Activated T-cell treated with anti-CD3 and anti-CD28 coated beads, Interleukin-2, amount 50 U/mL, for 4 hours (primary cell): Measurements from ENCODE around the gene HTN3. TPM values are rescaled to one million over a fixed set of nuclear protein-coding genes. Genes with fewer than 3 reads are reported as not detected.
"Not testable (repeated sequence)": the region's sequence is repeated elsewhere in the genome, so short reads cannot be mapped to it uniquely, and the experiment has no call there.

Experiments
- ATAC-seq, 2 donors: fragments of 200-7000 bp; cut with Tn5 transposase; one replicate each; pipeline ENCODE4 v1.10.0; 2021
- DNase-seq: peaks from one replicate; pipeline ENCODE4 v3.0.0-alpha.2; 2020
- H3K27me3 Mint-ChIP-seq: one replicate; pipeline ENCODE4 v1.8.0; 2021; ENCODE audit warnings: low read depth, mixed read lengths
- H3K36me3 Mint-ChIP-seq: one replicate; pipeline ENCODE4 v1.8.0; 2022; ENCODE audit warnings: mixed read lengths; ENCODE audit not compliant: insufficient read depth
- H3K4me1 Mint-ChIP-seq: one replicate; pipeline ENCODE4 v1.8.0; 2021; ENCODE audit warnings: low read depth, mixed read lengths
- H3K4me3 Mint-ChIP-seq: one replicate; pipeline ENCODE4 v1.8.0; 2021; ENCODE audit warnings: mild to moderate bottlenecking, moderate library complexity, mixed read lengths
- H3K9me3 Mint-ChIP-seq: one replicate; pipeline ENCODE4 v1.8.0; 2021; ENCODE audit warnings: mixed read lengths
- total RNA-seq, 3 donors: library from RNA; stranded (reverse); gene quantifications; one replicate each; pipeline ENCODE4 v1.2.1, GENCODE V29; 2021

The HTN3 gene
- not detected for total RNA-seq

DNA sequence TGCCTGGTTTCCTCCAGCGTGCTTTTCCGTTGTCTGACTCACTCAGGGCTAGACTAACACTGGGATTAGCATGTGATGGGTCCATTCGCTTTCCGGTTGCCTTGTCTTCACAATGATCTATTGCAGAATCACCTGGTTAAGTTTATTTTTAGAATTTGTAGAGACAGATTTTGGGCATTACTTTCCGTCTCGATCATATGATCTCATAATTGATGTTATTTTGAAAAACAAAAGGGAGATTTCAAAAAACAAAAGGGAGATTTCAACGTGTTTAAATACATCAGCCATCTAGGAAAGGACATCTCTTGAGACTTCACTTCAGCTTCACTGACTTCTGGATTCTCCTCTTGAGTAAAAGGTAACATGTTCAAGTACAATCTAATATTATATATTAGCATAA lies at the start of gene HTN3:
TSS of gene HTN3 (plus strand) at position 301 of the 400 bp plus-strand sequence. CDS start 2,282 bp downstream, outside the sequence.
- DNase-seq, H3K27me3 Mint-ChIP-seq, H3K4me1 Mint-ChIP-seq, H3K9me3 Mint-ChIP-seq, ATAC-seq, H3K4me3 Mint-ChIP-seq, H3K36me3 Mint-ChIP-seq: not testable (repeated sequence)

DNA sequence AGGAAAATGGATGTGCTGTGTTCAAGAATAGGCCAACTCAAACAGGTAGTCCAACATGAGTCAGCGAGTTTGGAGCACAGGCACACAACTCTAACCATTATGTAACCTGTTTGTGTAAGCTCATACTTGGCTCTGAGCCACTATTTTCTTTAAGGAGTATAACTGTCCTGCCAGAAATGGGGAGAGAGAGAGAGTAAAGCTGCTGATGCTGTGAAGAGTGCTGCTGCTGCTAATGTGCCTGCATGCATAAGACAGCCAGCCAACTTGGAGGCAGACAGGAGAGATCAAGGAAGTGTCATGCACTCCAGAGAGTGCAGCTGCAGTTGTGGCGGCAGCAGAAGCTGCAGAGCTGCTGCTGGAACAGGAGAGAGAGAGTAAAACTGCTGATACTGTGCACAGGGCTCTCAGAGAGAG lies 44.2 kb upstream of the HTN3 start:
- ATAC-seq (no peak), DNase-seq (no peak)
- Mint-ChIP-seq H3K4me3 (no peak overlapping the region), H3K27me3 (no peaks in the 10 kb centered on the region), H3K4me1 (no peaks in the 10 kb centered on the region), H3K9me3 (no peaks in the 10 kb centered on the region), H3K36me3 (no peaks in the 10 kb centered on the region)

DNA sequence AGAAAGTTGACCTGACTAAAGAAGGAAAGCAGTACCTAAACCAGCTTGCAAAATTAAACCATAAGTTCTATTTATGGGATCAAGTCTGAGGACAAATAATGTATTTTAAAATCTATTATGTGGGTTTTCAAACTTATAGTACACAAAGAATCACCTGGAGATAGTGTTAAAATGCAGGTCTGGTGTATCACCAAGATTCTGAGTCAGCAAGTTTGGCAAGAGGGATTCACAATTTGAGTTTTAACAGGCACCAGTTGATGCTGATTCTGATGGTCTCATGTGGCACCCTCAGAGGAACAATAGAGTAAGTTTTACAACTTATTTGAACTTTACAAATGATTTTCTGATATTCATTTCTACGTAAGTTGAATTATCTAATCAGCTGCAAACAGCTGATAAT lies 41.6 kb upstream of the HTN3 start:
- H3K27me3 Mint-ChIP-seq, result no peaks in the 10 kb centered on the region
- H3K9me3 Mint-ChIP-seq, result no peaks in the 10 kb centered on the region
- H3K36me3 Mint-ChIP-seq, result no peaks in the 10 kb centered on the region
- ATAC-seq (no peak), DNase-seq (no peak)
- H3K4me1 Mint-ChIP-seq, result no peaks in the 10 kb centered on the region
- H3K4me3 Mint-ChIP-seq, result no peak overlapping the region

DNA sequence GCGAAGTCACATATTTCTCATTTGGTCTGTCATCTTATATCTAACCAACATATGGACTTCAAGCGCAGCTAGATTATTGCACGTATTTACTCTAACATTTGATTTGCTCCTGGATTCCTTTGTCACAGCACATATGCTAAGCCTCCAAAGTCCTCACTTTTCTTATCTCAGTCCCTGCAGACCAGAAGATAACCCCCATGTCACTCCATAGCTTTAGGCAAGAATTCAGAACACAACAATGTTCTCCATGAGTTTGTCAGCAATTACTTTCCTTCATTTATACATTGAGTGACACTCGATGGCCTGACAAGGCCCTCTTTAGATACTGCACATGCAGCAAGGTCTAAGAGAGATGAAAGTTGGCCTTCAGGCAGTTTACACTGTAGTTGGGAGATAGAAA lies 37.2 kb upstream of the HTN3 start:
- H3K4me3 Mint-ChIP-seq, result no peak overlapping the region
- DNase-seq (no peak), ATAC-seq (no peak)
- no peaks in the 10 kb centered on the region for H3K4me1 Mint-ChIP-seq
- H3K27me3 Mint-ChIP-seq, result no peaks in the 10 kb centered on the region
- no peaks in the 10 kb centered on the region for H3K36me3 Mint-ChIP-seq
- H3K9me3 Mint-ChIP-seq, result no peaks in the 10 kb centered on the region

DNA sequence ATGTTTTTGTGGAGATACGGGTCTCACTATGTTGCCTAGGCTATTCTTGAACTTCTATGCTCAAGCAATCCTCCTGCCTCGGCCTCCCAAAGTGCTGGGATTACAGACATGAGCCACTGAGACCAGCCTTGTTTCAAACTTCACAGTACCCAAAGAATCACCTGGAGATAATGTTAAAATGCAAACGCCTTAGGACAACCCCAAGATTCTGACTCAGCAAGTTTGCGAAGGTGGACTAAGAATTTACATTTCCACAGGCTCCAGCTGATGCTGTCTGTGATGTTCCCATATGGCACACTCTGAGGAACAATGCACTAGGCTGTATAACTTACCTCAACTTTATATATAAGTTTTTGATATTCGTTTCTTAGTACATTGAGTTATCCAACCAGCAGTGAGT lies 33.5 kb upstream of the HTN3 start:
- no peaks in the 10 kb centered on the region for H3K9me3 Mint-ChIP-seq

DNA sequence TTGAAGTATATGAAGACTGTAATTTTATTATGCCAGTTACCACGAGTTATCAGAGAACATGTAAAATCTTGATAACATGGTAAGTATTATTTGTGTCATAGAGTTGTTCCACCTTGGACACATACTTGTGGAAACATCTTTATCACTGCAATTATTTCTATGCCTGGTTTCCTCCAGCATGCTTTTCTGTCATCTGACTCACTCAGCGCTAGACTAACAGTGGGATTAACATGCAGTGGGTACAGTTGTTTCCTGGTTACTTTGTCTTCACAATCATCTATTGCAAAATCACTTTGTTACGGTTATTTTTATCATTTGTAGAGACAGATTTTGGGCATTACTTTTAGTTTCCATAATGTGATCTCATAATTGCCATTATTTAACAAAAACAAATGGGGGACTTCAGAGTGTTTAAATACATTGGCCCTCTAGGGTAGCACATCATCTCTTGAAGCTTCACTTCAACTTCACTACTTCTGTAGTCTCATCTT lies 32.7 kb upstream of the HTN3 start, which contains the start of gene STATH:
TSS of gene STATH (plus strand) at position 441 of the 491 bp plus-strand sequence. CDS start 2,472 bp downstream, outside the sequence.
- no peaks in the 10 kb centered on the region for H3K36me3 Mint-ChIP-seq
- no peaks in the 10 kb centered on the region for H3K9me3 Mint-ChIP-seq
- H3K4me3 Mint-ChIP-seq, result no peak within 1 kb of the TSS
- DNase-seq, result no peak
- H3K4me1 Mint-ChIP-seq, result no peaks in the 10 kb centered on the region
- no peaks in the 10 kb centered on the region for H3K27me3 Mint-ChIP-seq
- ATAC-seq, result no peak

More for the DNA sequence above, 33.5 kb upstream of the HTN3 start:
- H3K27me3 Mint-ChIP-seq, result no peaks in the 10 kb centered on the region
- H3K4me3 Mint-ChIP-seq, result no peak overlapping the region
- H3K4me1 Mint-ChIP-seq, result no peaks in the 10 kb centered on the region
- no peak for ATAC-seq
- H3K36me3 Mint-ChIP-seq, result no peaks in the 10 kb centered on the region
- no peak for DNase-seq

DNA sequence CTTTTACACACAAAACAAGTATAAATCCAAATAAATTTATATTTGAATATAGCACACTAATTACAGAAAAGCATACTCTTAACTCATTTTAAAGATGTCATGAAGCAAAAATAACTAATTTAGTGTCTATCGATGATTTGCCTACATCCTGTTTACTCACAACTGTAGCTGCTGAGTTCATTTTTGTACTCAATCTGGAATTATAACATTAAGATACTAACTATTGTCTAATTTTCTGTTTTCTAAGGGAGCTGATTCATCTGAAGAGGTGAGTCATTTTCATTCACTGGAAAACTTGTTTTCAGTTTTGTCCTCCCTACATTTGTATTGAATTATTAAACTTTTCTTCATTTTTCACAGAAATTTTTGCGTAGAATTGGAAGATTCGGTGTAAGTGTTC lies 28.8 kb upstream of the HTN3 start:
- DNase-seq (no peak), ATAC-seq (no peak)
- H3K36me3 Mint-ChIP-seq, result no peaks in the 10 kb centered on the region
- no peaks in the 10 kb centered on the region for H3K9me3 Mint-ChIP-seq
- H3K4me3 Mint-ChIP-seq, result no peak overlapping the region
- no peaks in the 10 kb centered on the region for H3K27me3 Mint-ChIP-seq
- no peaks in the 10 kb centered on the region for H3K4me1 Mint-ChIP-seq

DNA sequence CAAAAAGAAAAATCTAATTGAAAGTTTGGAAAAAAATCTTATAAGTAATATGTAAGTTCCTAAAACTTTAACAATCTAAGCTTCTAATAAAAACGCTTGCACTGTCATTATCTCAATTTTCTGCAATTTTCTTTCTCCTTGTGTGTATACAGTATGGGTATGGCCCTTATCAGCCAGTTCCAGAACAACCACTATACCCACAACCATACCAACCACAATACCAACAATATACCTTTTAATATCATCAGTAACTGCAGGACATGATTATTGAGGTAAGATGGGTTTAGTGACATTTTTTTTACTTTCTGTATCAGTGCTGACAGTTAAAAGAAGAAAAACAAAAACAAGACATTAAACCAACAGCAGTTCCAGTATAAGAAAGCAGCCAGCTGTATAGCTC lies 27.5 kb upstream of the HTN3 start:
- no peak for ATAC-seq
- H3K27me3 Mint-ChIP-seq, result no peaks in the 10 kb centered on the region
- no peak overlapping the region for H3K4me3 Mint-ChIP-seq
- no peak for DNase-seq
- H3K9me3 Mint-ChIP-seq, result no peaks in the 10 kb centered on the region
- no peaks in the 10 kb centered on the region for H3K36me3 Mint-ChIP-seq
- H3K4me1 Mint-ChIP-seq, result no peaks in the 10 kb centered on the region

DNA sequence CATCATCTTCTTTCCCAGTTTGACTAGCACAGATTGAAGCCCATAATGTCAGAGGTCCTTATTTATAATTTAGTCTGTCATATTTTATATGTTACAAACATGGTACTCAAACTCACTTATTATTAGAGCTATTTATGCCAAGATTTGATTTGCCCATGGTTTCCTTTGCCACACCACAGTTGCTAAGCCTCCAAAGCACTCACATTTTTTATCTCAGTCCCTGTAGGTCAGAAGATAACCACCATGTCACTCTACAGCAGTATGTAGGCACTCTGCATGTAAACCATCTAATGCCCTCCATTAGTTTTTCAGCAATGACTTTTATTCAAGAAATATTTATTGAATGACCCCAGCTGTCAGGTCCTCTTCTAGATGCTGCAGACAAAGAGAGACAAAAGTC lies 25.8 kb upstream of the HTN3 start:
- H3K4me3 Mint-ChIP-seq, result no peak overlapping the region
- no peaks in the 10 kb centered on the region for H3K36me3 Mint-ChIP-seq
- no peaks in the 10 kb centered on the region for H3K4me1 Mint-ChIP-seq

DNA sequence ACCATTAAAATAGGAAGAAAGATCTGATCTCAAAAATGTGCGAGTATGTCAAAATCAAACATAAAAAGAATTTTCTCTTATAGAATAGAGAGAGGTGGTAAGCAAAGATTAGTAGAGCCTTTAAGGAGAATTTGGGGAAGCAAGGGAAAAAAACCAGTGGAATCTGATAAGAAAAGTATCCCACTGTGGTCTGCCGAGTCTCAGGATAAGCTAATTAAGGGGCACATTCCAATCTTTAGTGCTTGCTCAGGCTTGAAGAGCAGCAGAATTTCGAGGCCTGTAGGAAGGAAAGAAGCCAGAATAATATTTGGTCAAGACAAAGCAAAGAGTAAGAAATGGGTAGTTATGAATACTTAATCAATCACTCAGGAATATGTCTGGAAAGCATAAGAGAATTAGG lies 19.5 kb upstream of the HTN3 start:
- Mint-ChIP-seq H3K27me3 (no peaks in the 10 kb centered on the region), H3K36me3 (no peaks in the 10 kb centered on the region), H3K9me3 (peaks cover 6% of the 10 kb centered on the region), H3K4me1 (no peaks in the 10 kb centered on the region), H3K4me3 (no peak overlapping the region)
- ATAC-seq (no peak), DNase-seq (no peak)

More for the DNA sequence above, 25.8 kb upstream of the HTN3 start:
- ATAC-seq (no peak), DNase-seq (no peak)
- peaks cover 3% of the 10 kb centered on the region for H3K9me3 Mint-ChIP-seq
- no peaks in the 10 kb centered on the region for H3K27me3 Mint-ChIP-seq

DNA sequence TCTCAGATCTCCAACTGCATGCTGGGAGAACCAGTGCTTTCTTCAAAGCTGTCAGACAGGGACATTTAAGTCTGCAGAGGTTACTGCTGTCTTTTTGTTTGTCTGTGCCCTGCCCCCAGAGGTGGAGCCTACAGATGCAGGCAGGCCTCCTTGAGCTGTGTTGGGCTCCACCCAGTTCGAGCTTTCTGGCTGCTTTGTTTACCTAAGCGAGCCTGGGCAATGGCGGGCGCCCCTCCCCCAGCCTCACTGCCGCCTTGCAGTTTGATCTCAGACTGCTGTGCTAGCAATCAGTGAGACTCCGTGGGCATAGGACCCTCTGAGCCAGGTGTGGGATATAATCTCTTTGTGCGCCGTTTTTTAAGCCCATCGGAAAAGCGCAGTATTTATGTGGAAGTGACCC lies 9.3 kb upstream of the HTN3 start:
- H3K4me1 Mint-ChIP-seq, ATAC-seq, DNase-seq, H3K27me3 Mint-ChIP-seq, H3K4me3 Mint-ChIP-seq, H3K36me3 Mint-ChIP-seq, H3K9me3 Mint-ChIP-seq: not testable (repeated sequence)

DNA sequence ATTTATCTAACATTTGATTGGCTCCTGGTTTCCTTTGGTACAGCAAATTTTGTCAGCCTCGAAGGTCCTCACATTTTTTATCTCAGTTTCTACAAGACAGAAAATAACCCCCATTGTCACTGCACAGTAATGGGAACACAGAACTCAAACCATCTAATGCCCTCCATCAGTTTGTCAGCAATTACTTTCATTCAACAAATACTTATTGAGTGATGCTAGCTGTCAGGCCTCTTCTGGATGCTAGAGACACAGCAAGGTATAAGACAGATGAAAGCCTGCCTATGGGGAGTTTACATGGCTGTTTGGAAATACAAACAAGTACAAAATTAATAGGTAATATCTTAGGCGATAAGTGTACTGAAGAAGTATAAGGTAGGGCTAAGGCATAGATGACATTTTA lies 5.0 kb upstream of the HTN3 start:
- Mint-ChIP-seq H3K27me3 (no peaks in the 10 kb centered on the region), H3K4me1 (no peaks in the 10 kb centered on the region), H3K4me3 (no peak overlapping the region), H3K9me3 (peaks cover 6% of the 10 kb centered on the region), H3K36me3 (no peaks in the 10 kb centered on the region)
- ATAC-seq, result no peak
- DNase-seq, result no peak

DNA sequence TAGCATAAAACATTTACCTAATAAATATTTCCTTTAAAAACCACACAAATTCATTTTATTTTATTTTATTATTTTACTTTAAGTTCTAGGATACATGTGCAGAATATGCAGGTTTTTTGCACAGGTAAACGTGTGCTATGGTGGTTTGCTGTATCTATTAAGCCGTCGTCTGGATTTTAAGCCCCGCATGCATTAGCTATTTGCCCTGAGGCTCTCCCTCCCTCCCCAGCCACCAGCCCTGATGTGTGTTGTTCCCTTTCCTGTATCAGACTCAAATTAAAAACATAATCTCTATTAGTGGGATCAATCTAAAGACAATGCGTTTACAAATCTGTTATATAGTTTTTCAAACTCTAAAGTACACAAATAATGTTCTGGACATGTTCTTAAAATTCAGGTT lies 1.2 kb upstream of the HTN3 start:
- no peak overlapping the region for H3K4me3 Mint-ChIP-seq
- H3K4me1 Mint-ChIP-seq, result no peaks in the 10 kb centered on the region
- H3K36me3 Mint-ChIP-seq, result no peaks in the 10 kb centered on the region
- no peaks in the 10 kb centered on the region for H3K27me3 Mint-ChIP-seq
- no peak for DNase-seq
- peaks cover 6% of the 10 kb centered on the region for H3K9me3 Mint-ChIP-seq
- no peak for ATAC-seq

DNA sequence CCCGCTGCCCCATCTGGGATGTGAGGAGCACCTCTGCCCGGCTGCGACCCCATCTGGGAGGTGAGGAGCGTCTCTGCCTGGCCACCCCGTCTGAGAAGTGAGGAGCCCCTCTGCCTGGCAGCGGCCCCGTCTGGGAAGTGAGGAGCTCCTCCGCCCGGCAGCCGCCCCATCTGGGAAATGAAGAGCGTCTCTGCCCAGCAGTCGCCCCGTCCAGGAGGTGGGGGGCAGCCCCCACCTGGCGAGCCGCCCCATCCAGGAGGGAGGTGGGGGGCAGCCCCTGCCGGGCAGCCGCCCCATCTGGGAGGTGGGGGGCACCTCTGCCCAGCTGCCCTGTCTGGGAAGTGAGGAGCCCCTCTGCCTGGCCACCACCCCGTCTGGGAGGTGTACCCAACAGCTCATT lies 9.3 kb downstream of the HTN3 start:
- H3K36me3 Mint-ChIP-seq, H3K9me3 Mint-ChIP-seq, H3K4me3 Mint-ChIP-seq, H3K27me3 Mint-ChIP-seq, ATAC-seq, H3K4me1 Mint-ChIP-seq, DNase-seq: not testable (repeated sequence)

DNA sequence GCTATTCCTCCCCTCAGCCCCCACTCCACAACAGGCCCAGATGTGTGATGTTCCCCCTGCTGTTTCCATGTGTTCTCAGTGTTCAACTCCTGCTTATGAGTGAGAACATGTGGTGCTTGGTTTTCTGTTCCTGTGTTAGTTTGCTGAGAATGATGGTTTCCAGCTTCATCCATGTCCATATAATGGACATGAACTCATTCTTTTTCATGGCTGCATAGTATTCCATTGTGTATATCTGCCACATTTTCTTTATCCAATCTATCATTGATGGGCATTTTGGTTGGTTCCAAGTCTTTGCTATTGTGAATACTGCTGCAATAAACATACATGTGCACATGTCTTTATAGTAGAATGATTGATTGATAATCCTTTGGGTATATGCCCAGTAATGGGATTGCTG lies 11.7 kb downstream of the HTN3 start:
- not testable (repeated sequence) for H3K27me3 Mint-ChIP-seq, H3K9me3 Mint-ChIP-seq, H3K4me1 Mint-ChIP-seq, DNase-seq, ATAC-seq, H3K36me3 Mint-ChIP-seq, H3K4me3 Mint-ChIP-seq
